Fibroblast of skin of right quadriceps (primary cell): Measurements from ENCODE around the gene NRTN.

Experiments
- DNase-seq: peaks from one replicate; pipeline ENCODE4 v3.0.0-alpha.2; 2013

NRTN gene

GRCh38 chr19:5790559-5791520 lies 14.0 kb upstream of the NRTN start, which contains the start of gene DUS3L:
Gene DUS3L (minus strand): TSS chr19:5791163. CDS start chr19:5791141, 22 bp downstream.
- DNase-seq = peak; percentile 98

- DNase-seq = no peak
Observed at GRCh38 chr19:5792224-5792623, 12.6 kb upstream of the NRTN start.

DNA sequence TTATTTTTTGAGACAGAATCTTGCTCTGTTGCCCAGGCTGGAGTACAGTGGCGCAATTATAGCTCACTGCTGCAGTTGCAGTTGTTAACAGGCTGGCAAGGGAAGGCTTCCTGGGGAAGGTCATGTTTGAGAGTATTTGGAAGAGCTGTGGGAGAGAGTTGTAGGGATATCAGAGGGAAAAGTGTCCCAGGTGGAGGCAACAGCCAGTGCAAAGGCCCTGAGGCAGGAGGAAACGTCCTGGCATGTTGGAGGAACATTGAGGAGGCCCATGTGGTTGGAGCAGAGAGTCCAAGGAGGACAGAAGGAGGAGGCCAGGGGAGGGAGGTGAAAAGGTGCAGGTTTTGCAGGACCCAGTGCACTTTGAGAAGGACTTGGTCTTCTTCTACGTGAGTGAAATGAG lies 11.7 kb upstream of the NRTN start:
- DNase-seq = no peak

GRCh38 chr19:5795382-5795919 lies 9.4 kb upstream of the NRTN start:
- DNase-seq = no peak

GRCh38 chr19:5798244-5798643 lies 6.6 kb upstream of the NRTN start:
- DNase-seq = no peak

DNA sequence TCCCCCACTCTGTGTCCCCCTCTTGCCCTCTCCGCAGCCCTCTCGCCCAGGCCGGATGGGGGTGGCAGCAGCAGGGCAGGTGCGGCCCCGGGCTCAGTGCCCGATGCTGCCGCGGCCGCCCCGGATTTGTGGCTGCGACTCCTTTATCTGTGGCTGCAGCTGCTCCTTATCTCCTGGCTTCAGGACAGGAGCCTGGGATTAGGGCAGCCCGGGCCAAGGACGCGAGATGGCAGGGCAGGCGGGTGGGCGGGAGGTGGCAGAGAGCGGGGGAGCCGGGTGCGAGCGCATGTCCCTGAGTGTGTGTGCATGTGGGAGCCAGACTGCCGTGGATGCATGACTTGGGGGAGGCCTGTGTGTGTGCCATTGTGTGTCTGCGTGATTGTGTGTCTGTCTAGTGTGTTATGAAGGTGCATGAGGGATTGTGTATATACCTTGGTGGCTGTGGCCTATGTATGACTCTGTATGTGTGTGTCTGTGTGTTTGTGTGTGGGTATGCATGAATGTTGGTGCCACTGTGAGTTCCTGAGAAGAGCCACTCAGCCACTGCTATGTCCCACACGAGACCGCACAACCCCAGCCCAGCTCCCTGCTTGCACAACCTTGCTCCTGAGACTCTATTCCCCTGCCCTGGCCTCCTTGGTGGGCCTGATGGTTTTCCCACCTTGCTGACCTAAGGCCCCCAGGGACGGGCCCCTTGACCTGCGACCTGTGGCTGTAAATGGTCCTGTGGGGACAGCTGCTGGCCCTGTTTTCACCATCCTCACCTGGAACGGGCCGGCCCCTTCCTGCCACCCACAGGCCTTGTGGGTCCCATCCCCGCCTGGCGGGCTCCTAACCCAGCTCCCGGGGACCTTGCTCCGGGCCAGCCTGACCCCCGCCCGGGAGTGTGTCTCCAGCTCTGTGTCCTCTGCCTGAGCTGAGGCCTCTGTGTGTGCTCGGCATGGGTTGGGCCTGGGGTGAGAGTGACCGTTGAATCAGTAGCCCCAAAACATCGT lies 5.3 kb upstream of the NRTN start:
- DNase-seq = no peak

DNA sequence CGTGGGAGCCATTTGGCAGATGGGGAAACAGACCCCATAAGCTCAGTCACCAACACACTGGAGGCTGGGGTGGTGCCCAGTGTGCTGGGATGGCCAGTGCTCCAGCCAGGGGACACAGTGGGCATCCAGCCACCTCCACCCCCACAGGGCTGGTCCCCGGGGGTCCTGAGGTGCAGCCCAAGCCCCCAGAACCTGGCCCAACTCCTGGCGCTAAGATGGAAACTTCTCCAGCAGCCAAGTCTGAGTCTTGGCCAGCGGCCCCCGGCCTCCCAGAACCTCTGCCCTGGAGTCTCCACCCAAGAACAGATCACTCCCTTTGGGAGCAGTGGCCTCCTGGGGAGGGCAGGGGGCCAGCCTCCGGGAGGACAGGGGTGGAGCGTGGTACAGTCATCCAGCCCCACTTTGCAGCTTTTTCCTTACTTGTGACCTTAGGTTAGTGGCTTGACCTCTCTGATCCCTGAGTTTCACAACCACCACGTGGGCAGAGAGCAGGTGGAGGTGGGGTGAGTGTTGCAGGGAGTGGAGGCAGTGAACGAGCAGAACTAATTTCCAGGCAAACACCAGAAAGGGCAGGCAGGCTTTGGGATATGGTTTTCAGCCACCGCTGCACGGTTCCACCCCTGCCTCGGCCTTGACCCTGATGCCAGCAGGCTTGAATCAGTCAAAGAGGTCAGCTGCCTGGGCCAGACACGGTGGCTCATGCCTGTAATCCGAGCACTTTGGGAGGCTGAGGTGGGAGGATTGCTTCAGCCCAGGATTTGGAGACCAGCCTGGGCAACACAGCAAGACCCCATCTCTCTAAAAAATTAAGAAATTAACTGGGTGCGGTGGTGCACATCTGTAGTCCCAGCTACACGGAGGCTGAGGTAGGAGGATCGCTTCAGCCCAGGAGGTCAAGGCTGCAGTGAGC lies 4.3 kb upstream of the NRTN start:
- no peak for DNase-seq

- peak; percentile 69 for DNase-seq
Observed at GRCh38 chr19:5801796-5802619, 2.9 kb upstream of the NRTN start.

DNA sequence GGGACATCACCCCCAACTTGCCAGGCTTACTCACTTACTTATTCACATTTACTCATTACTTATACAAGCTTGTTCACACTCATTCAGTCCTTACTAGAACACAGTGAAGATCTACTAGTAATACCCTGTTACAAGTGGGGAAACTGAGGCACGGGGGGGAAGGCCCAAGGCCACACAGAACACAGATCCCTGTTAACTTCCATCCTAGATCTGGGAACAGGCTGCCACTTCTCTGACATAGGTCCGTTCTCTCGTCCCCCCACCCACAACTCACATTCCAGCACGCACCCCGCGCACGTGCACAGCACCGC lies 1.5 kb upstream of the NRTN start:
- DNase-seq = no peak

DNA sequence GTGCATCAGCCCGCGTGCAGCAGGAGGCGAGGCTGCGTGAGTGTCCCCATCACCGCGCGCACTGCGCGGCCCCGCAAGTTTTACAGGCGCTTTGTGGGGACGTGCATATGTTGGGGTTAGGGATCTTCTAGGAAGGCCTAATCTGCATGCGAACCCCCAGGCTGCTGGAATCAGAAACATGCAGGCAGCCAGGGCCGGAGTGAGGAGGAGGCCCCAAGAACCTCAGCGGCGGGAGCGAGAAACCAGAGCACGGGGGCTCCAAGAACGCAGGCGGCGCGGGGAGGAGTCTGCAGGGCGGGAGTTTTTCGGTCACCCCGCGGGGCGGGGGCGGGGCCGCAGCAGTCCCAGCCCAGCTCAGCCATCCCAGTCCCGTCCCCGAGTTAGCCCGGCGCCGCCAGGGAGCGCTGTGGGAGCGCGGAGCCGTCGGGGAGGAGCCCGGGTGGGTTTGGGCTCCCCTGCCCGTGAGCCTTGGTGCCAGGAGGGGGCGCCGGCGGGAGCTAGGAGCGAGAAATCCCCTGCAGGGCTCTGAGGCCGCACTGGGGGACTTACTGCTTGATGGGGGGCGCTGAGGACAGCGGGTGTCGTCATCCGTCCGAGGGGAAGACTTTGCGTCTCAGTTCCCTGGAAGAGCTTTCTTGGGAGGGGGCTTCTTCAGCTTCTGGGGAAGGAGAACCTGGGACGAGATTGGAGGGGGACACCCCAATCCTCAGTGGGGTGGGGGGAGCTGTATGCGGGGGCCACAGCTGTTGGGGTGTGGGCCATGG lies 933 bp upstream of the NRTN start:
- DNase-seq = peak; percentile 85

DNA sequence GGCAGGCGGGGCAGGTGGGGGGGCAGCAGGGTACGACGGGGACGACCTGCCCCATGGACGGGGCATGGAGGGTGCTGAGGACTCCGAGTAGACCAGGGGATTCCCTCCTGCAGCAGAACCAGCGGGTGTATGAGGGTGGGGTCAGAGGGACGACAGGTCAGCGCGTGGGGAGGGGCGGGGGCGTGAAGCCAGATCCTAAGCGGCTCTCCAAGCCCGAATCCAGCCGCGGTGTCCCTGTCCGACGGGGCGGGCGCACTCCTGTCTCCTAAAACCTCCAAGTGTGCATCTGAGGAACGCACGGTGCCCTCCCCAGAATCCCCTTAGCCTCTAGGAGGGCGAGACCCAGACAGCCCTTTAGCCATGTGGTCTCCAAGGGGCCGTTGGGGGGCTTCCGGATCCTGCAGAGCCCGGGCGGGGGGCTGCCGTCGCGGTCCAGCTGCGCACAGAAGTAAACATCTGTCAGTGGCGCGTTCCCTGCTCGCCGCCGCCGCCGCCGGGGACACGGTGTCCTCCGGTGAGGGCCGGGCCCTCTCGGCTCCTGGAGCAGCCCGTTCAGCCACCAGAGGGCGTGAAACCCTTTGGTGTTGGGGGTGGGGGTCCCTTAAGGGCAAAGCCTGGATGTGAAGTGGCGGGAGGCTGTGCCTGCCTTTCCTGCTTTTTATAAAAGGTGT lies 730 bp downstream of the NRTN start:
- DNase-seq = peak; percentile 50

DNA sequence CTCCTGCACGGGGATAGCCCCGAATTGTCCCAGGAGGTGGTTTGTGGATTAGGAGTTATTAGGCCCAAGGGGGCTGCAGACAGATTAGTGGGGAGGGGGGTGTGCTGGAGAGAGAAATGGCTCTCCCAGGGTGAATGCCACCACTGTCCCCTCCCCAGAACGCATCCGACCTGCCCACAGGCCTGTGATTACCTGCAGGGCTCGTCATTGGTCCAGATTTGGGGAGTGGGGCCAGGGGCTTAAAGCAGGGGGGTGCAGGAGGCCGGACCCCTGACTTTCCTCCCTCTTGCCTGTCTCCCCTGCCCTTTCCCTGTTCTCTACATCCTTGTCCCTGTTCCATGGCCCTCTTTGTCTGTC lies 1.2 kb downstream of the NRTN start:
- DNase-seq = no peak

DNA sequence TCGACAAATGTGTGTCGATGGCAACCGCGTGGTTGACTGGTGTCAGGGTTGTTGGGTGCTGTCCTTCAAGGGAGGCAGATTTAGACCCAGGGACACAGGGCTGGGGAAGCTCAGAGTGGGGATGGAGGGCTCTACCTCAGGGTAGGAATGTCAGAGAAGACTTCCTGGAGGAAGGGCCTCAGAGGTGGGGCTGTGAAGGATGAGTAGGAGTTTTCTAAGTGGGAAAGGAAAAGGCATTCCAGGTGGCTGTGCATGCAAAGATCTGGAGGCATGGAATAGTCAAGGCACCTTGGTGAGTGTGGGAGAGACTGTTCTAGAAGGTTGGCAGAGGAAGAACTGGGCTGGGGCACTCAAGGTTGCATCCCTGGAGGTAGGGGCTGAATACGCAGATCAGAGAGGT lies 2.0 kb downstream of the NRTN start:
- DNase-seq = no peak

- no peak for DNase-seq
Observed at GRCh38 chr19:5808120-5808816, 3.4 kb downstream of the NRTN start.

DNA sequence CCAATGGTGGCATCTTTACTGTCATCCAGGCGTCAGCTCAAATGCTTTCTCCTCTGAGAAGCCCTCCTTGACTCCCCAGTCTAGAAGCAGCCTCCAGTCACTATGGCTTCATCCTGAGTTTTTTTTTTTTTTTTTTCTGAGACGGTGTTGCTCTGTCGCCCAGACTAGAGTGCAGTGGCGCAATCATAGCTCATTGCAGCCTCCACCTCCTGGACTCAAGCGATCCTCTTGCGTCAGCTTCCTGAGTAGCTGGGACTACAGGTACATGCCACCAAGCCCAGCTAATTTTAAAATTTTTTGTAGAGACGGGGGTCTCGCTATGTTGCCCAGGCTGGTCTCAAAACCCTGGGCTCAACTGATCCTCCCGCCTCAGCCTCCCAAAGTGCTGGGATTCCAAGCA lies 4.2 kb downstream of the NRTN start:
- no peak for DNase-seq

GRCh38 chr19:5809469-5809868 lies 4.6 kb downstream of the NRTN start:
- no peak for DNase-seq

DNA sequence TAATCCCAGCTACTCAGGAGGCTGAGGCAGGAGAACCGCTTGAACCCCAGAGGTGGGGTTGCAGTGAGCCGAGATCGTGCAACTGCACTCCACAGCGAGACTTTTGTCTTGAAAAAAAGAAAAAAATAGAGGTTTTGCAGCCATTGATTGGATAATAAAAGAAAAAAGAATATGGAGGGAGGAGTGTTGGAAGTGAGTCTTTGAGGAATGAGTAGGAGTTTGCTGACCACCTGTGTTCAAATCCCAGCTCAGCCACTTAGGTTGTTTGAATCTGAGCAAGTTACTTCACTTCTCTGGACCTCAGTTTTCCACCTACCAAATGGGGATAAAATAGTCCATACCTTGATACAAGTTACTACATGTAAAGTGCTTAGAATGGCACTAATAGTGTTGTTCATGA lies 6.2 kb downstream of the NRTN start:
- DNase-seq = no peak

GRCh38 chr19:5814123-5814851 lies 9.4 kb downstream of the NRTN start:
- DNase-seq = no peak

DNA sequence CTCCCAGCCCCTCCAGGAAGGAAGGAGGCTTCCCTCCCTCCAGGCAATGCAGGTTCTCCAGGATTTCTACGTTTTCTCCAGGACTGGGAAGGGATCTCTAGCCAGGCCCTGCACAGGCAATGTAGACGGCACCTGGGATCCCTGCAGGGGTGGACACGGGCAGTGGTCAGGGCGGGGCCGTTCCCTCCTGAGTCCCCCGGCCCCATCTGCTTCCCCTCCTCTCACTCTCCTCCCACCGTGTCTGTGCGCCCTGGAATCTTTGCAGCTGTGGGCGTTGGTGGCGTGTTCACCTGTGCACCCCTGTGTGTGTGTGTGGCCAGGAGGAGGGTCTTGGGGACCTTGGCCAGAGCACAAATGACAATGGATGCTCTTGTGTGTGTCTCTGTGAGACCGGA lies 10.0 kb downstream of the NRTN start:
- DNase-seq = no peak
